Measurements from ENCODE around the gene XRCC4.
"Not testable (repeated sequence)": the region's sequence is repeated elsewhere in the genome, so short reads cannot be mapped to it uniquely, and the experiment has no call there.

The XRCC4 gene

GRCh38 chr5:83197326-83197967 lies 120.1 kb downstream of the XRCC4 start:
- DNase-seq = no peak

- no peak for DNase-seq
Observed at GRCh38 chr5:83199126-83199525, 121.8 kb downstream of the XRCC4 start.

DNA sequence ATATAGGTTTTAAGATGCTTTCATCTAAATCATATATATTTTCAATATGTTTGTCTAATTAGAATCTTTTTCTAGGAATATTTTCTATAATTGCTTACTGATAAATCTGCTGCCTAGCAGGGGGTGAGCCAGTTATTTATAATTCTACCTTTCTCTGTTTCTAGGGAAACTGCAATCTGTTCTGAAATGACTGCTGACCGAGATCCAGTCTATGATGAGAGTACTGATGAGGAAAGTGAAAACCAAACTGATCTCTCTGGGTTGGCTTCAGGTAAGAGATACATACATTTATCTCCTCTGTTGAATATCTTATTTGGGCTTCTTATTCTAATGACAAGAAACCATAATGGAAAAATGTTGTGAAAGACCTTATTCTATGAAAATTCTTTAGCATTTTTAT lies 127.3 kb downstream of the XRCC4 start:
- DNase-seq = no peak

DNA sequence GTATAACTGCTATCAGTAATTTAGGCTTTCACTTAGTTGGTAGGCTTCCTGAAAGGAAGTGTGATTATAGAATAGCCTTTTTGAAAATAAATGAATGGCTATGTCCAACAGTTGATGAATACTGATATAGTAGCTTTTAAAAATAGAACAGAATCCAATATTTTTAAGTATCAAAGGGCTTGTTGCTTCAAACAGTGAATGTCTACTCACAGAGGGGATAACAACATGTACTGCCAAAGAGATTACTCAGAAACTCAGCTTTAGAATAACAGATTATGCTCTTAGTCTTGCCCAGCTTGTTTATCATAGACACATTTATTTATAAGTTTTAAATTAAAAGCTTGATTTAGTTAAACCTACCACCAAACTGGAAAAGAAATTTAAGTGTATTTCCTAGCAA lies 132.6 kb downstream of the XRCC4 start:
- DNase-seq = no peak

DNA sequence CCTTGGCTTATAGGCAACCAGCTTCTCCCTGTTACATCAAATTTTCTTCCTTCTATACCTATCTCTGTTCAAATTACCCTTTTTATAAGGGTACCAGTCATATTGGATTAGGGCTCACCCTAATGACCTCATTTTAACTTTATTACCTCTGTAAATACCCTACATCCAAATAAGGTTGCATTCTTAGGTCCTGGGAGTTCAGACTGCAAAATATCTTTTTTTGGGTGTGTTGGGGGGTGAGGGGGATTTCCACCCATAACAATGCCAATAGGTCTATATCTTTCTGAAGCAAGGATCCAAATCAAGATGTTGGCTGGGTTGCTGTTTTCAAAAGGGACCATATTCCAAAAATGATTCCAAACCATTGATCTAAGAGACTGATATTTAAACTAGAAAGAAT lies 141.7 kb downstream of the XRCC4 start:
- DNase-seq = no peak

GRCh38 chr5:83219495-83219894 lies 142.1 kb downstream of the XRCC4 start:
- no peak for DNase-seq

GRCh38 chr5:83220331-83220730 lies 143.0 kb downstream of the XRCC4 start:
- DNase-seq = no peak

GRCh38 chr5:83222906-83223305 lies 145.6 kb downstream of the XRCC4 start:
- no peak for DNase-seq

DNA sequence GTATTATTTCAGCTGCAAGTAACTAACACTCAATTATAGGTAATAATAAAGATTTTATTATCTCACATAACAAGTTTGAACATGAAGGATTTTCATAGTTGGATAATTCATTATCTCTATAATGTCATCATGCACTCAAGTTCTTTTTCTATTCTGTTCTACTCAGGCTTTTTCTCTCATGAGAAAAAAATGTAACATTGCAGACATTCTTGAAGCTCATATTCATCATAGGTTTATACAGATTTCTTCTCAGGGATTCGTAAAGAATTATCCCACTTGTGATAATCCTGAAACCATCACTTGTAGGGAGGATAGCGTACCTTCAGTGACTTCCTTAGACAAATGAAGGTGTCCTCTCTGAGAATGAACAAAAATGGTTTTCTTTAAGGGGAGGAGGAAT lies 150.3 kb downstream of the XRCC4 start:
- DNase-seq = no peak

DNA sequence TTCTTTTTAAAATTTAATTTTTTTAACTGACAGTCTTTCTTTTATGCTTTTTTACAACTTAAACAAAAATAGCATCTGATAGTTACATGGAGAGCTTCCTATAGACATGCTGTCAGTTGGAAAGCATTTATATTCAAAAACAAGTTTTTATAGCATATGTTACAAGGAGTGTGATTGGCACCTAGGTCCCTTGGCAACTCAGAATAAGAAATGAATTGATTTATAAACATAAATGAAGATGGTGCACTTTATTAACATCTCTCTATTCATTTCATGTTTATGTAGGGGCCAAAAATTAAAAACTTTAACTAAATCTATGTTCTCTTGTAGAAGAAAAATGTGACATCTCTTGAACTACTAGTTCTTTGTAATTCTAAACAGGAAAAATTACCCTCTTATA lies 153.2 kb downstream of the XRCC4 start:
- no peak for DNase-seq

- DNase-seq = no peak
Observed at GRCh38 chr5:83244516-83244915, 167.2 kb downstream of the XRCC4 start.

DNA sequence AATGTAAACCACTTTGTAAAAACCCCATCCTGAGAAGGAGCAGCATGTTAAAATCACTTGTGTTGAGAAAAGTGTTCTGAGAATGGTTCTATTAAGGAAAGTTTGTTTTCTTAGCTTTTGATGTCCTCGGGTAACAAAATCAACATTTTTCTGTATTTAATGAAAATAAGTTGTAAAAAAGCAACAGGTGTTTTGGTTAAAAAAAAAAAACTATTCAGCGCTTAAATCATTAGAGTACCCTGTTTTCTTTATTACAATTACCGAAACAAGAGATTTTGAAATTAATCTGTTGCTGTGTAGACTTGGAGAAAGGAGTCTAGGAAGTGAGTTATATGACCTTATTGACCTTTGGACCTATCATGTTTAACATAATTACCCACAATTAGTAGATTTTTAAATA lies 167.7 kb downstream of the XRCC4 start:
- no peak for DNase-seq

GRCh38 chr5:83246071-83246470 lies 168.7 kb downstream of the XRCC4 start:
- no peak for DNase-seq

GRCh38 chr5:83249156-83249555 lies 171.8 kb downstream of the XRCC4 start:
- DNase-seq = no peak

DNA sequence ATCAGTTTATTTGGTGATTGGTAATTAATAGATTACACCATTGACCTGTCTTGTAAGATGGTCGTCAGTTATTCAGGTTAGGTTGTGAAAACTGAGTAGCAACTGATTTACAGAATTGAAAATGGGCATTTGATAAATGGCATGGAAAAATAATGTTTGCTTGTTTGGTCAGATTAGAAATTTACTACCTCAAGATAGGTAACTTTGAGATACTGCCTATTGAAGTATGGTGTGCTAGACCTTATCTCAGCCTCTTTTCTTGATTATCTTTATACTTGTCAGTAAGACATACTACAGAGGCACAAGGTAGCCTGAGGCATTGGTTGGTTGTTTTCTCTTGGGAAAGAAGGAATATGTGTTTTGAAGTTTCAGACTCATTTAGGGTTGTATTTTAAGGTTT lies 174.5 kb downstream of the XRCC4 start:
- DNase-seq = no peak

DNA sequence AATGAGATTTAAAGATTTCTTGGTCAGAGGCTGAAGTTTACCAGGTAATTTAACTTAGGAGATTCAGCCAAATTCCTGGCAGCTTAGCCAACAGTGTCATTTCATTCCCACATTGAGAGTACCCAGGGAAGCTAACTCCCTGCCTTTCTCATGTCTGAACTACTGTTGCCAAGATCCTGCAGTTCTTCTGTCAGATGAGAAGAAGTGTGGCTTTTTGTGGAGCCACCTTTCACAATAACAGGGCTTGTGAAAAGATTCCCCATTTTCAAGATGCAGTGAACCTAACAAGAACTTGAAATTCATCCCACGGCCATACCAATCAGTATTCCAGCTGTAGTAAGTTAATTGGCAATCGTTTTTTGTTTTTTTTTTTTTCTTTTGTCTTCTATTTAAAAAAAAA lies 176.4 kb downstream of the XRCC4 start:
- DNase-seq = no peak

- no peak for DNase-seq
Observed at GRCh38 chr5:83255268-83255667, 177.9 kb downstream of the XRCC4 start.

DNA sequence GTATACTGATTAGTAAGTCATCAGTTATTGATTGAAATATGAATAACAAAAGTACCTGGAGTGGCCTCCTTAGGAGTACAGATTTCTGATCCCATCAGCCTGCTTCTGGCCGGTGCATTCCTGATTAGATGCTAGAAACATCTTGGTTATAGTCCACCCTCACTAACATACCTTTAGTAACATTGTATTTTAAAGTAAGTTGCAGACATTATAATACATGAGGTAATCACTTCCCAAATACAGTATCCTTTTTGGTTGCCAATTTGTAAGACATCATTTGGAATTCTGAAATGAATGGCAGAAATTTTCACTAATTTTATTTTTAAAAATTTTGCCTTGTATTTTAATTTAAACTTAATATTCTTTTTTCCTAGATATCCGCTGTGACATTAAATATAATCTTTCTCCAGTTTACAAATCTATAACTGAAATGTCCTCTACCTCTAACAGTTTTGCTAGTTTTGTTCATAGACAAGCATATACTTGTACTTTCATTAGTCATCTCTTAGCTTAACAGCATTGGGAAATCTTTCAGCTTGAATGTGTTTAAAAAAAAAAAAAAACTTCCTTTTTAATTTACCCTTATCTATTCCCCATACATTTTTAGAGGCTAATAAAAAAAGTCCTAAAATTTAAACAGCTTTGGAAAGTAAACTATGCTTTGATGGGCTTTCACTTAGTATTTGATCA lies 178.9 kb downstream of the XRCC4 start:
- no peak for DNase-seq

DNA sequence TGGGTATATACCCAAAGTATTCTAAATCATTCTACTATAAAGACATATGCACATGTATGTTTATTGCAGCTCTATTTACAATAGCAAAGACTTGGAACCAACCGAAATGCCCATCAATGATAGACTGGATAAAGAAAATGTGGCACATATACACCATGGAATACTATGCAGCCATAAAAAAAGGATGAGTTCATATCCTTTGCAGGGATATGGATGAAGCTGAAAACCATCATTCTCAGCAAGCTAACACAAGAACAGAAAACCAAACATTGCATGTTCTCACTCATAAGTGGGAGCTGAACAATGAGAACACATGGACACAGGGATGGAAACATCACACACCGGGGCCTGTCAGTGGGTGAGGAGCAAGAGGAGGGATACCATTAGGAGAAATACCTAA lies 180.3 kb downstream of the XRCC4 start:
- DNase-seq = not testable (repeated sequence)

DNA sequence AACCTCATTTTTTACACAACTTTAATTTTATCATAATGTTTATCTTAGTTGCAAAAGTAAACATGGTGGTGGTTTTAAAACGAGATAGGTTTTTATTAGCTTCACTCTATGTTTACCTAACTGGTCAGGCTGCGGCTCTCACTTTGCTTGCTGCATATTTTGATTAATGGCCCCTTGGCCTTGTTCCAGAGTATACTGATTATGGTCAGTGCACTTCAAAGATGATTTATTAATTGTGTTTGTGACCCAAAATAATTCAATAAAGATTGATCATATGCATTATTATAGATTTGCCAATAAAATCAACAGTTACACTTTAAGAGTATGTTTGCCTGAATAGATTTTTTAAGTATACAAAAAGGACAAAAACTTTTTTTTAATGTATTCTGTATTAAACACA lies 188.0 kb downstream of the XRCC4 start:
- DNase-seq = no peak

DNA sequence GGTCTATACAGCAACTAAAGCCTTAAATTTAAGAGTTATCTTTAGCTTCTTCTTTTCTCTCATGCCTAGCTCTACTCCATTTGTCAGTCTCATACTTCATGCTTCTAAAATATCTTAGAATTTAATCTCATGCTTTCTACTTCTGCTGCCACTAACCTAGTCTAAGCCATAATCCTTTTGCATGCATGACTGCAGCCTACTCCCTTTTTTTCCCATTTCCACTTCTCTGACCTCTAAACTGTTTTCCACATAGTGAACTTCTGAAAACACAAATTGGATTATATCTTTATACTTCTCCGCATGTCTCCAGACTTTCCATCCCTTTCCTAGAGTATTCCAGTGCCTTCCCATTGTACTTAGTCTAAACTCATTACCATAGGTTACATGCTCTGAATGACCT lies 193.0 kb downstream of the XRCC4 start:
- DNase-seq = no peak

GRCh38 chr5:83277154-83277553 lies 199.8 kb downstream of the XRCC4 start:
- DNase-seq = no peak

GRCh38 chr5:83277953-83278352 lies 200.6 kb downstream of the XRCC4 start:
- DNase-seq = no peak

- DNase-seq = no peak
Observed at GRCh38 chr5:83281176-83281575, 203.8 kb downstream of the XRCC4 start.

DNA sequence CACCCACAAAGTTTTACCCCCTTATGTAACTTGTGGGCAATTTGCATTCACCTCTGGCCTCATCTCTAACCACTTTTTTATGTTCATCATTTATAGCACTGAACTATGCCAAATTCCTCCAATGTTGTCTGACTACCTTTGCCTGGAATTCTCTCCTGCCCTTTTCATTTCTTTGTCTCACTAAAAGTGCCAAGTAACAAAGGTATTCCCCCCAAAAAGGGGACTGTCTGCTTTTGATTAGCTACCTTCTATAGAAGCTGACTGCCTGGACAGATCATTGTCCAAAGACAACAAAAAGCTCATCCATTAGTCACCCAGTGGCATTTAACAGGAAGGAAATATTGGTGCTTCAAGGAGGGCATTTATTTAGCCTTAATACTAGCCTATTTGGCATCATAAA lies 204.3 kb downstream of the XRCC4 start:
- DNase-seq = no peak

Data from effector CD8-positive, alpha-beta T cell (primary cell).